Kidney (tissue), 14 donors: ENCODE results near the gene ZER1. TPM values are rescaled to one million over a fixed set of nuclear protein-coding genes. Genes with fewer than 3 reads are reported as not detected.

Experiments used
- DNase-seq, 5 donors: peaks; one replicate each; pipeline ENCODE4 v3.0.0-alpha.2; 2013 to 2020
- FAIRE-seq: peaks from 2 replicates; lab custom pipeline; 2012; peaks lifted over from hg19 to GRCh38; lab: Jason Lieb, UNC
- H3K27ac ChIP-seq, 2 donors: one replicate each; pipeline ENCODE4 v1.7.0; 2013; ENCODE audit warnings: low read depth in 2 of 2, low read length in 2 of 2, inconsistent platforms in 1 of 2
- H3K27me3 ChIP-seq: one replicate; pipeline ENCODE4 v1.7.1; 2013; ENCODE audit warnings: low read length, inconsistent platforms; ENCODE audit not compliant: control insufficient read depth, insufficient read depth
- H3K36me3 ChIP-seq, 3 donors: one replicate each; pipeline versions ENCODE4 v1.7.0 to v1.7.1; 2013; ENCODE audit warnings: low read length in 3 of 3, control low read depth in 1 of 3, inconsistent platforms in 1 of 3; ENCODE audit not compliant: insufficient read depth in 3 of 3, control insufficient read depth in 2 of 3
- H3K4me1 ChIP-seq, 3 donors: one replicate each; pipeline versions ENCODE4 v1.7.0 to v1.7.1; 2013; ENCODE audit warnings: low read length in 3 of 3, inconsistent platforms in 1 of 3, low read depth in 1 of 3; ENCODE audit not compliant: control insufficient read depth in 2 of 3, insufficient read depth in 2 of 3
- H3K4me3 ChIP-seq, 3 donors: one replicate each; pipeline versions ENCODE4 v1.7.0 to v1.8.1; 2013; ENCODE audit warnings: low read length in 3 of 3, control low read depth in 1 of 3, inconsistent platforms in 1 of 3
- H3K9ac ChIP-seq, 3 donors: one replicate each; pipeline versions ENCODE4 v1.7.0 to v1.7.1; 2013; ENCODE audit warnings: low read length in 3 of 3, control low read depth in 1 of 3, inconsistent platforms in 1 of 3
- H3K9me3 ChIP-seq, 3 donors: one replicate each; pipeline versions ENCODE4 v1.7.0 to v1.7.1; 2013; ENCODE audit warnings: low read length in 3 of 3, control low read depth in 1 of 3, inconsistent platforms in 1 of 3; ENCODE audit not compliant: control insufficient read depth in 2 of 3, insufficient read depth in 1 of 3
- intact Hi-C: fragments of 100-400 bp; cut with DNase I; formaldehyde crosslinking; loops from one replicate; pipeline ENCODE4 v1.11.1; 2022
- polyA plus RNA-seq: library from polyadenylated mRNA; stranded (reverse); fragments of 350-450 nt; fragmentation: Illumina TruSeq; extraction: RNeasy Lipid Tissue Mini Kit (QIAGEN cat#74804); gene quantifications from one replicate; pipeline ENCODE4 v1.2.3, GENCODE V29; 2014; ENCODE audit warnings: low read depth, low replicate concordance; ENCODE audit not compliant: insufficient read depth
- total RNA-seq: library from RNA; stranded (reverse); fragmentation: NEBNext Ultra II Directional; extraction: Animal tissue kit (Norgen Biotek cat#: 25700); gene quantifications from one replicate; pipeline ENCODE4 v1.2.1, GENCODE V29; 2021
- TF ChIP-seq, protein P1 (sequence below): IDR thresholded peaks from 3 replicates; pipeline ENCODE4 v1.5.1; 2012; ENCODE audit warnings: mild to moderate bottlenecking, moderate library complexity, borderline replicate concordance; ENCODE audit not compliant: insufficient read depth; ENCODE audit errors: extremely low read depth
- donor health status: control.
- donor health status: control.
- donor health status: control.
- donor health status: control.
- donor health status: control.
- donor health status: DM: yes; HTN: yes; CAD: no.
- donor health status: Normal renal cell carcinoma (clear cell type).

Gene ZER1
- total and polyA plus RNA-seq, 2 donors from 2014 or later: 31.1 to 43.2 TPM

DNA sequence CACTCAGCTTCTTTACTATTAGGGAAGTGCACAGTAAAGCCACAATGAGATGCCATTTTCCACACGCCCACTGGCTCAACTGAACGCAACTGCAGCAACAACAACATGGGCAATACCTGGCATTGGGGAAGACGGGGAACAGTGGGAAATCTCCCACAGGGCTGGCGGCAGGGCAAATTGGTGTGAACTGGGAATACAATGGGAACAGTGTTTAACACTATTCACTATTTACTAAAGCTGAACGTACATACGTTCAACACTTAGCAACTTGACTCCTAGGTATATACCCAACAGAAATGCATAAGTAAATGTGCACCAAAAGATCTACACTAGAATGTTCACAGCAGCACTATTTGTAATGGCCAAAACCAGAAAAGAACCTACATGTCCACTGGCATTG is 14.1 kb downstream of the ZER1 start:
- peaks cover 0 to 1% (median 0%) of the 10 kb centered on the region in 3 donors for H3K4me1 ChIP-seq
- H3K9ac ChIP-seq: no peak overlapping the region
- no peak overlapping the region for H3K4me3 ChIP-seq
- no peaks in the 10 kb centered on the region for H3K27me3 ChIP-seq
- DNase-seq (no peak), FAIRE-seq (no peak)
- no peak overlapping the region for H3K27ac ChIP-seq
- TF ChIP-seq, protein P1, sequence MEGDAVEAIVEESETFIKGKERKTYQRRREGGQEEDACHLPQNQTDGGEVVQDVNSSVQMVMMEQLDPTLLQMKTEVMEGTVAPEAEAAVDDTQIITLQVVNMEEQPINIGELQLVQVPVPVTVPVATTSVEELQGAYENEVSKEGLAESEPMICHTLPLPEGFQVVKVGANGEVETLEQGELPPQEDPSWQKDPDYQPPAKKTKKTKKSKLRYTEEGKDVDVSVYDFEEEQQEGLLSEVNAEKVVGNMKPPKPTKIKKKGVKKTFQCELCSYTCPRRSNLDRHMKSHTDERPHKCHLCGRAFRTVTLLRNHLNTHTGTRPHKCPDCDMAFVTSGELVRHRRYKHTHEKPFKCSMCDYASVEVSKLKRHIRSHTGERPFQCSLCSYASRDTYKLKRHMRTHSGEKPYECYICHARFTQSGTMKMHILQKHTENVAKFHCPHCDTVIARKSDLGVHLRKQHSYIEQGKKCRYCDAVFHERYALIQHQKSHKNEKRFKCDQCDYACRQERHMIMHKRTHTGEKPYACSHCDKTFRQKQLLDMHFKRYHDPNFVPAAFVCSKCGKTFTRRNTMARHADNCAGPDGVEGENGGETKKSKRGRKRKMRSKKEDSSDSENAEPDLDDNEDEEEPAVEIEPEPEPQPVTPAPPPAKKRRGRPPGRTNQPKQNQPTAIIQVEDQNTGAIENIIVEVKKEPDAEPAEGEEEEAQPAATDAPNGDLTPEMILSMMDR: no peak
- intact Hi-C loops: no loop called here
- peaks cover 0 to 18% (median 10%) of the 10 kb centered on the region in 3 donors for H3K36me3 ChIP-seq
- no peaks in the 10 kb centered on the region for H3K9me3 ChIP-seq

DNA sequence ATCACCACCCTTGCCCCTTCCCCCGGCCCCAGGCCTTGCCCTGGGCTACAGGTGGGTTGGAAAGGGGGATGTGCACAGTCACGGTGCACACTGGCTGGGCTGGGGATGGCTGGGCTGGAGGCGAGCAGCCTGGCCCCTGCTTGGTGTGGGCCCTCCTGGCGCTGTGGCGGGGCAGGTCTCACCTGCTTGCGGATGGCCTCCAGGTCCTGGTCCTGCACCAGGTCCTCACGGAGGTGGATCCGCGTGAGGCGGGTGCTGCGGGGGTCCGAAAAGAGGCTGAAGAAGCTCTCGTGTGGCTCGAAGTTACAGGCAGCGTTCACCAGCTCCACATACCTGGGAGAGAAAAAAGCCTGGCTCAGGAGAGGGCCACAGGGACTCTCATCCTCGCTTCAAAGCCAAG is 18.1 kb downstream of the ZER1 start:
- DNase-seq: no peak
- no peak for FAIRE-seq
- no peak overlapping the region for H3K27ac ChIP-seq
- H3K36me3 ChIP-seq: peaks cover 0 to 28% (median 17%) of the 10 kb centered on the region in 3 donors
- no peaks in the 10 kb centered on the region for H3K4me1 ChIP-seq
- H3K27me3 ChIP-seq: no peaks in the 10 kb centered on the region
- TF ChIP-seq, protein P1: no peak
- H3K9ac ChIP-seq: no peak overlapping the region
- no peaks in the 10 kb centered on the region for H3K9me3 ChIP-seq
- intact Hi-C loops: no loop called here
- no peak overlapping the region for H3K4me3 ChIP-seq

DNA sequence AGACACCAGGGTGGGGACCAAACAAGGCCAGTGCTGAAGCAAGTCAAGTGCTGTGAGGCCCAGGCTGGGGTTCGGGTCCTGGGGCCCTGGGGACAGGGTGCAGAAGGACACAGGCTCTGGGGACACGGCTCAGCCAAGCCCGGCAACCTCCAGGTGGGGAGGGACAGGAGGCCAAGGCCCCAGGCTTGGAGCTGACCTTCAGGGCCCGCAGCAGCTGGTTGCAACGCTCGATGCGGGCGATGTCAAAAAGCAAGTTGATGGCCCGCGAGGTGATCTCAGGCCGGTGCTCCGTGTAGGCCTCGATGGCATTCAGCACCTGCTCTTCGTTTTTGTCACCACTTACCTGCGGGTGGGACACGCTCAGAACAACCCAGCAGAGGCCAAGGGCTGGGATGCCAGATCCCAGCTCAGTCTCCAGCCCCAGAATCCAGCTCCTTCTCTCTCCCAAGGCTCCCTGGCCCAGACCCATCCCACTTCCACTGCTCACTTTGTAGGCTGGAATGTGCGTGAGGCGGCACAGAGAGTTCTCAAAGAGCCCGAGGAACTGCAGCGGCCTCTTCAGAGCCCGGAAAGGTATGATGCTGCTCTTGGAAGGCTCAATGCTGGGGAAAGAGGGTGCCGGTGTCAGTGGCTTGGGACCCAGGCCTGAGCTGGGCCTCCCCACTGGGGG is 20.7 kb downstream of the ZER1 start:
- H3K4me3 ChIP-seq: no peak overlapping the region
- no peak overlapping the region for H3K27ac ChIP-seq
- H3K9me3 ChIP-seq: no peaks in the 10 kb centered on the region
- H3K4me1 ChIP-seq: no peaks in the 10 kb centered on the region
- intact Hi-C loops: no loop called here
- no peaks in the 10 kb centered on the region for H3K27me3 ChIP-seq
- peaks cover 0 to 28% (median 19%) of the 10 kb centered on the region in 3 donors for H3K36me3 ChIP-seq
- DNase-seq: no peak
- FAIRE-seq: no peak
- no peak overlapping the region for H3K9ac ChIP-seq
- TF ChIP-seq, protein P1: no peak
